SK-N-MC (cell line): ENCODE measurements around the gene GYS1.

Experiments
- EZH2 ChIP-seq: fragments of 200-600 bp; sonication (generic); IDR thresholded peaks from one replicate; pipeline ENCODE4 v1.6.1; 2017; ENCODE audit warnings: antibody characterized with exemption
- POLR2AphosphoS5 ChIP-seq: IDR thresholded peaks from 2 replicates; pipeline ENCODE4 v1.6.1; 2012; ENCODE audit warnings: mild to moderate bottlenecking, low read depth, low read length, borderline replicate concordance

DNA sequence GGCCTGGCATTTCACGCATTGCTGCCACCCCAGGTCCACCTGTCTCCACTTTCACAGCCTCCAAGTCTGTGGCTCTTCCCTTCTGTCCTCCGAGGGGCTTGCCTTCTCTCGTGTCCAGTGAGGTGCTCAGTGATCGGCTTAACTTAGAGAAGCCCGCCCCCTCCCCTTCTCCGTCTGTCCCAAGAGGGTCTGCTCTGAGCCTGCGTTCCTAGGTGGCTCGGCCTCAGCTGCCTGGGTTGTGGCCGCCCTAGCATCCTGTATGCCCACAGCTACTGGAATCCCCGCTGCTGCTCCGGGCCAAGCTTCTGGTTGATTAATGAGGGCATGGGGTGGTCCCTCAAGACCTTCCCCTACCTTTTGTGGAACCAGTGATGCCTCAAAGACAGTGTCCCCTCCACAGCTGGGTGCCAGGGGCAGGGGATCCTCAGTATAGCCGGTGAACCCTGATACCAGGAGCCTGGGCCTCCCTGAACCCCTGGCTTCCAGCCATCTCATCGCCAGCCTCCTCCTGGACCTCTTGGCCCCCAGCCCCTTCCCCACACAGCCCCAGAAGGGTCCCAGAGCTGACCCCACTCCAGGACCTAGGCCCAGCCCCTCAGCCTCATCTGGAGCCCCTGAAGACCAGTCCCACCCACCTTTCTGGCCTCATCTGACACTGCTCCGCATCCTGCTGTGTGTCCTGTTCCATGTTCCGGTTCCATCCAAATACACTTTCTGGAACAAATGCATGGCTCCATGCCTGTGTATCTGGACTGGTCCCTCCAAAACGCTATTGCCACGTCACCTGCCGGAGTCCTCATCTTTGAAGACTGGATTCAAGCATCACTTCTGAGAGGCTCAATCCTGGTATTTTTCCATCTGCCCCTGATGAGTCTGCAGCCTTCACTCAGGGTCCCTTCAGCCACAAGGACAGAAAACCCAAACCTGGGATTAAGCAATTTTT, 70.3 kb downstream of the GYS1 start:
- TF ChIP-seq EZH2, result no peak
- no peak for TF ChIP-seq POLR2AphosphoS5
